Astrocyte (in vitro differentiated cells and primary cell): ENCODE measurements around the gene AGPAT1. TPM values are rescaled to one million over a fixed set of nuclear protein-coding genes. Genes with fewer than 3 reads are reported as not detected.

Source experiments
- DNase-seq: peaks from one replicate; pipeline ENCODE4 v3.0.0-alpha.2; 2010; ENCODE audit warnings: low read depth
- FAIRE-seq: peaks from 2 replicates; lab custom pipeline; 2011; peaks lifted over from hg19 to GRCh38; lab: Jason Lieb, UNC
- H2AFZ ChIP-seq: 2 replicates; pipeline ENCODE4 v1.6.0; 2012; ENCODE audit warnings: low read depth, low read length, inconsistent platforms
- H3K27ac ChIP-seq: 2 replicates; pipeline ENCODE4 v1.5.1; 2011; ENCODE audit warnings: low read depth, low read length, inconsistent platforms
- H3K27me3 ChIP-seq: 2 replicates; pipeline ENCODE4 v1.6.0; 2011; ENCODE audit warnings: low read length, inconsistent platforms; ENCODE audit not compliant: insufficient read depth
- H3K36me3 ChIP-seq: 2 replicates; pipeline ENCODE4 v1.5.1; 2011; ENCODE audit warnings: low read length, inconsistent platforms; ENCODE audit not compliant: insufficient read depth
- H3K4me1 ChIP-seq: 2 replicates; pipeline ENCODE4 v1.5.1; 2011; ENCODE audit warnings: low read length, inconsistent platforms; ENCODE audit not compliant: insufficient read depth
- H3K4me2 ChIP-seq: 2 replicates; pipeline ENCODE4 v1.6.0; 2012; ENCODE audit warnings: low read length, inconsistent platforms
- H3K4me3 ChIP-seq: 2 replicates; pipeline ENCODE4 v1.5.1; 2011; ENCODE audit warnings: low read depth, mild to moderate bottlenecking, low read length, inconsistent platforms; ENCODE audit not compliant: insufficient read depth
- H3K79me2 ChIP-seq: 2 replicates; pipeline ENCODE4 v1.6.0; 2012; ENCODE audit warnings: mild to moderate bottlenecking, low read length, inconsistent platforms; ENCODE audit not compliant: insufficient read depth
- H3K9ac ChIP-seq: 2 replicates; pipeline ENCODE4 v1.6.0; 2012; ENCODE audit warnings: mild to moderate bottlenecking, low read length, inconsistent platforms
- H3K9me3 ChIP-seq: 2 replicates; pipeline ENCODE4 v1.5.1; 2012; ENCODE audit warnings: low read depth, mild to moderate bottlenecking, low read length, inconsistent platforms; ENCODE audit not compliant: insufficient read depth
- H4K20me1 ChIP-seq: 2 replicates; pipeline ENCODE4 v1.6.0; 2012; ENCODE audit warnings: low read length, inconsistent platforms; ENCODE audit not compliant: insufficient read depth
- H3K27ac Mint-ChIP-seq: one replicate; pipeline ENCODE4 v1.8.0; 2021; ENCODE audit warnings: mild to moderate bottlenecking, mixed read lengths; ENCODE audit not compliant: unreplicated experiment
- H3K27me3 Mint-ChIP-seq: one replicate; pipeline ENCODE4 v1.8.0; 2021; ENCODE audit warnings: low read depth, mixed read lengths; ENCODE audit not compliant: unreplicated experiment
- H3K36me3 Mint-ChIP-seq: one replicate; pipeline ENCODE4 v1.8.0; 2021; ENCODE audit warnings: low read depth, mixed read lengths; ENCODE audit not compliant: unreplicated experiment
- H3K4me1 Mint-ChIP-seq: one replicate; pipeline ENCODE4 v1.8.0; 2021; ENCODE audit warnings: low read depth, mixed read lengths; ENCODE audit not compliant: unreplicated experiment
- H3K4me3 Mint-ChIP-seq: one replicate; pipeline ENCODE4 v1.8.0; 2021; ENCODE audit warnings: mild to moderate bottlenecking, moderate library complexity, mixed read lengths; ENCODE audit not compliant: unreplicated experiment
- H3K9me3 Mint-ChIP-seq: one replicate; pipeline ENCODE4 v1.8.0; 2021; ENCODE audit warnings: mild to moderate bottlenecking, mixed read lengths; ENCODE audit not compliant: unreplicated experiment
- EZH2 ChIP-seq: IDR thresholded peaks from 2 replicates; pipeline ENCODE4 v1.6.1; 2012; ENCODE audit warnings: mild to moderate bottlenecking, low read length, inconsistent platforms; ENCODE audit not compliant: insufficient read depth
- total RNA-seq: library from RNA; stranded (reverse); gene quantifications from 2 replicates; pipeline ENCODE4 v1.2.1, GENCODE V29; 2021
- TF ChIP-seq, protein P1 (sequence below): IDR thresholded peaks from 2 replicates; pipeline ENCODE4 v1.5.1; 2011; ENCODE audit warnings: low read depth, mild to moderate bottlenecking, inconsistent platforms, low read length, moderate library complexity; ENCODE audit not compliant: insufficient read depth

Gene AGPAT1
- total RNA-seq, 1 donor from 2014 or later, result 94.8 TPM

DNA sequence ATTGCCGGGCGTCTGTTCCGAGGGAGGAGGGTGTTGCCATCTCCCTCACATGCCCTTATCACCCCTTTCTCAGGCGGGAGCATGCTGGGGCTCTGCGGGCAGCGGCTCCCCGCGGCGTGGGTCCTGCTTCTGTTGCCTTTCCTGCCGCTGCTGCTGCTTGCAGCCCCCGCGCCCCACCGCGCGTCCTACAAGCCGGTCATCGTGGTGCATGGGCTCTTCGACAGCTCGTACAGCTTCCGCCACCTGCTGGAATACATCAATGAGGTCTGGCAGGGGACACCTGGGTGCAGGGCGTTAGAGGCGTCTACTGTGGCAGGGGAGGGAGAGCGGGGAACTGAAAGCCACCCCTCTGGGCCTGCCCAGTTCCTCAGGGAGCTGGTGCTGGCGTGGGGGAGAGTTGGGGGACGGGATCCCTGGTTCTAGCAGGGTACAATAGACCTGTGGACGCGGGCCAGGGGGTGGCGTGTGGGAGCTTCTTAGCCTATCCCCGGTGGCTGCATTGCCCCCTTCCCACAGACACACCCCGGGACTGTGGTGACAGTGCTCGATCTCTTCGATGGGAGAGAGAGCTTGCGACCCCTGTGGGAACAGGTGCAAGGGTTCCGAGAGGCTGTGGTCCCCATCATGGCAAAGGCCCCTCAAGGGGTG lies 21.2 kb downstream of the AGPAT1 start:
- TF ChIP-seq, protein P1, sequence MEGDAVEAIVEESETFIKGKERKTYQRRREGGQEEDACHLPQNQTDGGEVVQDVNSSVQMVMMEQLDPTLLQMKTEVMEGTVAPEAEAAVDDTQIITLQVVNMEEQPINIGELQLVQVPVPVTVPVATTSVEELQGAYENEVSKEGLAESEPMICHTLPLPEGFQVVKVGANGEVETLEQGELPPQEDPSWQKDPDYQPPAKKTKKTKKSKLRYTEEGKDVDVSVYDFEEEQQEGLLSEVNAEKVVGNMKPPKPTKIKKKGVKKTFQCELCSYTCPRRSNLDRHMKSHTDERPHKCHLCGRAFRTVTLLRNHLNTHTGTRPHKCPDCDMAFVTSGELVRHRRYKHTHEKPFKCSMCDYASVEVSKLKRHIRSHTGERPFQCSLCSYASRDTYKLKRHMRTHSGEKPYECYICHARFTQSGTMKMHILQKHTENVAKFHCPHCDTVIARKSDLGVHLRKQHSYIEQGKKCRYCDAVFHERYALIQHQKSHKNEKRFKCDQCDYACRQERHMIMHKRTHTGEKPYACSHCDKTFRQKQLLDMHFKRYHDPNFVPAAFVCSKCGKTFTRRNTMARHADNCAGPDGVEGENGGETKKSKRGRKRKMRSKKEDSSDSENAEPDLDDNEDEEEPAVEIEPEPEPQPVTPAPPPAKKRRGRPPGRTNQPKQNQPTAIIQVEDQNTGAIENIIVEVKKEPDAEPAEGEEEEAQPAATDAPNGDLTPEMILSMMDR, result peak; percentile 21
- TF ChIP-seq EZH2, result no peak
- H3K27me3 Mint-ChIP-seq, result peaks cover 14% of the 10 kb centered on the region
- peaks cover 2% of the 10 kb centered on the region for H3K9me3 Mint-ChIP-seq
- Histone ChIP-seq H3K9me3 (no peaks in the 10 kb centered on the region), H2AFZ (peak overlapping the region; percentile 76), H4K20me1 (peaks cover 9% of the 10 kb centered on the region), H3K4me1 (peaks cover 24% of the 10 kb centered on the region), H3K9ac (peak overlapping the region; percentile 86), H3K79me2 (peaks cover 17% of the 10 kb centered on the region), H3K4me2 (peak overlapping the region; percentile 92), H3K36me3 (peaks cover 11% of the 10 kb centered on the region), H3K27ac (peak overlapping the region; percentile 82), H3K27me3 (peaks cover 6% of the 10 kb centered on the region), H3K4me3 (peak overlapping the region; percentile 88)
- H3K4me1 Mint-ChIP-seq, result peaks cover 19% of the 10 kb centered on the region
- DNase-seq (peak; percentile 48), FAIRE-seq (no peak)
- H3K27ac Mint-ChIP-seq, result peak overlapping the region; percentile 95
- H3K36me3 Mint-ChIP-seq, result peaks cover 12% of the 10 kb centered on the region
- H3K4me3 Mint-ChIP-seq, result peak overlapping the region; percentile 98

DNA sequence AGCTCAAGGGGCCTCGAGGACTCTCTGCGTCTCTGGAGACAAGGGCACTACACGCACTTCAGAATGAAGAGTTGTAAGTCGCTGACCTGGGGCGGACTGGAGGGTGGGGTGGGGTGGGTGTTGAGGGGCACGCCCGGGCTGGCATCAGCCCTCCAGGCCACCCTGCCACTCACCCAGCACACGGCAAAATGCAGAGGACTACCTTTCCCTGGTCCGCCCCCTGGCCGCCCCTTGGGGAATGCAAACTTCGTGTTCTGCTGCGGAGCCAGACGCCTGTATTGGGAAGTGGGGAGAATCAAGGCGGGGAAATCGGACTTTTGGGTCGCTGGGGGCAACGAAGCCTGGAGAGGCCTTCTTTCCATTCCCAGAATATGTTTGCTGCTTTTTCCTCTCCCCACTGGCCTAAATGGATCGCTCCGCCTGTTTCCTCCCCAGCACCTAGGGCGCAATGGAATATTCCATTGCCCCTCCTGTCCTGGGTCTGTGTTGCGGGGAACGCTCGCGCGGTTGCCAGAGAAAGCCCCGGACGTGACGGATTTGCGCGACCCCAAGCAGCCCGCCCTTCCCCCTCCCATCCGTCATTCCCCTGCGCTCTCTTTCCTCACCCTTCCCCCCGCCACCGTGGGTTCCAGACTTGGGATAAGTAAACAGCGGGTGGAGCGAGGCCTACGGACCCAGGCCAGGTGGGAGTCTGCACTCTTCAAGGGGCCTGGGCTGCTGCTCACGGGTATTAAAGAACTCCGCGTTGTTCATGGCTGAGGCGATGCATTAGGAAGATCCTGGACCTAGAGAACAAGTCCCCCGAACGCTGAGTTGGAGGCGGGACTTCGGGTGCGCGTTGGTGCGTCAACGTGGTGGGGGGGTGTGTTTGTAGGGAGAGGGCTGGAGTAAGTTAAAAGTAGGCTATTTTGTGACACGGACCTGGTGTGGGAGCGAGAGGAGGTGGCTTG lies 22.0 kb downstream of the AGPAT1 start, which contains the start of gene PPT2:
Gene PPT2 (plus strand): TSS at position 578 of the 950 bp plus-strand sequence. CDS start 454 bp downstream, outside the sequence.
- Histone ChIP-seq H3K36me3 (peaks cover 11% of the 10 kb centered on the region), H3K27me3 (peaks cover 13% of the 10 kb centered on the region), H3K4me1 (peaks cover 24% of the 10 kb centered on the region), H3K4me2 (peak within 1 kb of the TSS; percentile 92), H2AFZ (peak within 1 kb of the TSS; percentile 76), H3K9me3 (no peaks in the 10 kb centered on the region), H4K20me1 (peaks cover 9% of the 10 kb centered on the region), H3K79me2 (peaks cover 17% of the 10 kb centered on the region), H3K27ac (peak within 1 kb of the TSS; percentile 82), H3K4me3 (peak within 1 kb of the TSS; percentile 88), H3K9ac (peak within 1 kb of the TSS; percentile 86)
- H3K4me3 Mint-ChIP-seq, result peak within 1 kb of the TSS; percentile 98
- peaks cover 13% of the 10 kb centered on the region for H3K36me3 Mint-ChIP-seq
- no peak for TF ChIP-seq EZH2
- TF ChIP-seq, protein P1, result no peak
- peaks cover 19% of the 10 kb centered on the region for H3K4me1 Mint-ChIP-seq
- peak within 1 kb of the TSS; percentile 95 for H3K27ac Mint-ChIP-seq
- peak; percentile 87 for DNase-seq
- peaks cover 3% of the 10 kb centered on the region for H3K9me3 Mint-ChIP-seq
- FAIRE-seq, result no peak
- peaks cover 19% of the 10 kb centered on the region for H3K27me3 Mint-ChIP-seq
